Right hindlimb (tissue), 1 donor: ENCODE data around the gene CNGB1.
"Not testable (repeated sequence)": the region's sequence is repeated elsewhere in the genome, so short reads cannot be mapped to it uniquely, and the experiment has no call there.

Experiments used
- DNase-seq: peaks from one replicate; pipeline ENCODE4 v3.0.0-alpha.2; 2018

The CNGB1 gene

DNA sequence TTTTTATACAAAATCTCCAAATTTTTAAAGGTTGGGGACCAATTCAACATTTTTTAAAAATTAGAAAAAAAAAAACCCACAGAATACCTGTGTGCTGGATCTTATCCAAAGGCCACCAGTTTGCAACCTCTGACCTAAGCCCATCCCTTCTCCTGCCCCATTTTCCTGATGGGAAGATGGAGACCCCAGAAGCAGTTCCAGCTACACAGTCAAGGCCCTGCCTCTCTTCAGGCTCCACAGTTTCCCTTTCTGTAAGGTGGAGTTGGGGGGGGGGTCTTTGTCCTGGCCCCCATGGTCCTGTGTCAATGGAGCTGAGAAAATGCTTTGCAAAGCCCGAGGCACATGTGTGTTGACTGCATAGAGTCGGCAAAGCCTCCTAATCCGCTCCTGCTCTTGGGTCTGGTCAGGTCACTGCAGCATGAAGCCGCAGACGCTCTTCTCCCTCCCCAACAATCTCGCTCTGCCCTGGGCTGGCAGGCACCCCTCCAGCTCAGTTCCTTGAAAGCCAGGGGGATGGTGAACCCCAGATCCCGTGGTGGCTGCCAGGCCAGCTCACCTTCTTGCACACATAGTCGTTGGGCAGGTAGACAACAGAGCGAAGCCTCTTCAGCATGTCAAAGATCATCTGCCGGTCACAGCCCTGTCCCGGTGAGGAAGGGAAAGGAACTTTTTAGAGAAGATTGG is 70.0 kb downstream of the CNGB1 start:
- no peak for DNase-seq

DNA sequence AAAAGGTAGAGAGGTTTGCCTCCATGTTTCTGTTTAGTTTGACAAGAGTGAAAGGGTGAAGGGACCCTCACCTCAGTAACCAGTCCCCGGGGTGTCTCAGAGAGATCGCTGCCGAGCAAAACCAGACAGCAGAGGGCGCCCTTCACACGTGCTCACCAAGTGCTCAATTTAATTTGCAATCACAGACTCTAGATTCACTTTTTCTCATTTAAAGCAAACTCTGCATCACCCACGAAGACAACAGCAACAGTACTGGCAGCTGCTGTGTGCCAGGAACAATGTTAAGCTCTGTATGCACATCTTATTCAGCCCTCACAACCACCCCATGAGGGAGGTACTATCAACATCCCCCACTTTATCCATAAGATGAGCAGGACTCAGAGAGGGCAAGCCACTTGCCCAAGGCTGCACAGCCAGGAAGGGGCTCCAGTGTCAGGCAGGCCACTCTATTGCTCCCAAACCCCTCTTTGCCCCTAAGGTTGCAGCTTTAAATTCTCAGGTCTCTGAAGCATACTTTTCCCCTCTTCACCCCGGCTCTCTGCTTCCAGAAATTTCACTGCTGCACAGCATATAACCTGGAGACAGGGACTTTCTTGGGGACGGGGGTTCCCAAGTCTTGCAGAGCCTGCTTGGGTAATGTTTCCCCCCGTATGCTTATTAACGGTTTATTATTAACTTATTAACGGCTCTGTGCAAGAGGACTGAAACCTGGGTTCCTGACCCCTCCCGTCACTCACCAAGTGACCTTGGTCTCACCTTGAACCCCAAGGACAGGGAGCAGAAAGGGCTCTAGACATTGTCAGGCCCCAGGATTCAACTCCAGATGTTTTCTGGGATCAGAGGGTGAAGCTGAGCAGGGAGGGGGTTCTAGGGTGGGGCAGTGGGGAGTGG is 70.9 kb downstream of the CNGB1 start:
- peak; percentile 68 for DNase-seq

GRCh38 chr16:57898961-57899360 is 72.0 kb downstream of the CNGB1 start:
- DNase-seq = no peak

- DNase-seq = no peak
These were observed 72.9 kb downstream of the CNGB1 start for GRCh38 chr16:57897996-57898395.

DNA sequence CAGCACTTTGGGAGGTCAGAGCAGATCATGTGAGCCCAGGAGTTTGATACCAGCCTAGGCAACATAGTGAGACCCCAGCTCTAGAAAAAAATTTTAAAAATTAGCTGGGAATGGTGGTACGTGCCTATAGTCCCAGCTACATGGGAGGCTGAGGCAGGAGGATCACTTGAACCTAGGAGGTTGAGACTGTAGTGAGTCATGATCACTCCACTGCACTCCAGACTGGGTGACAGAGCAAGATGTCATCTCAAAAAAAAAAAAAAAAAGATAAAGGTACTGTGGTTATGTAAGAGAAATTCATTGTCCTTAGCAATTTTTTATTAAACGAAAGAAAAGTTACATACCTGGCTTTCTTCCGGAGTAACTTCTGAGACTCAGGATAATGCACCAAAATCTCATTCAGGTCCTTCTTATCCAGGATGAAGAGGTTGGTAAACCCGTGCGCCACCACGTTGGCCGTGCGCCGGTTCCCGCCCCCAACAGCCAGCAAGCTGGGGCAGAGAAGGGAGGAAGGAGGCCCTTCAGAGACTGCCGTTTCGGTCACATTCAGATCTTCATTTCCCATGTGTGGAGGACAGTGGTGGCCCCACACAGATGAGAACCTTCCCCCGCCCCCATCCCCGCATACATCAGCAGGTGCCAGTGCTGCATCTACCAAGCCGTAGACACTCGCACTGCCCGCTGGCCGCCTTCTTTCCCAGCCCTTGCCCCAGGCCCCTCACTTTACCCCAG is 73.7 kb downstream of the CNGB1 start:
- DNase-seq = no peak

- DNase-seq = not testable (repeated sequence)
These were observed 75.8 kb downstream of the CNGB1 start for GRCh38 chr16:57895081-57895547.

DNA sequence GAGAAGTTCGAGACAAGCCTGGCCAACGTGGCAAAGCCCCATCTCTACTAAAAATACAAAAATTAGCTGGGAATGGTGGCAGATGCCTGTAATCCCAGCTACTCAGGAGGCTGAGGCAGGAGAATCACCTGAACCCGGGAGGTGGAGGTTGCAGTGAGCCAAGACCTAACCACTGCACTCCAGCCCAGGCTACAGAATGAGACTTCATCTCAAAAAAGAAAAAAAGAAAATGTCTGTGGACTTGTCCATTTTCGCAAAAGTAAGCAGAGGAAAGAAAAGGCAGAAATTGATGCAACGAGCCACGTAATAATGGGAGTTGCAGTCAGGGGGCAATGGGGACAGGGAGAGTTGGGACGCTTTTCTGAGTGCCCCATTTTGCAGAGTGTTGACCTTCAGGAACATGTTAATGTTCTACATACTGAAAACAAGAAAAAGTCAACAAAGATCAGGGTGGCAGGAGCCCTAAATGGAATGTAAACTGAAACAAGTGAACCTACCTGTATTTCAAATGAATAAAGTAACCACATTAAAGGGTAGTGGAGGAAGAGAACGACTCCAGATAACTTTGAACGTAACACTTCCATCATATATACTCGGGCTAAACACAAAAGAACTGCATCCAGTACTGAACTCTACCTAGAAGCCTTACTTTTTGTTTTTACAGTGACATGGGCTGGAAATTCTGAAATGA is 76.4 kb downstream of the CNGB1 start:
- no peak for DNase-seq

GRCh38 chr16:57893559-57894389 is 77.2 kb downstream of the CNGB1 start:
- DNase-seq = no peak

DNA sequence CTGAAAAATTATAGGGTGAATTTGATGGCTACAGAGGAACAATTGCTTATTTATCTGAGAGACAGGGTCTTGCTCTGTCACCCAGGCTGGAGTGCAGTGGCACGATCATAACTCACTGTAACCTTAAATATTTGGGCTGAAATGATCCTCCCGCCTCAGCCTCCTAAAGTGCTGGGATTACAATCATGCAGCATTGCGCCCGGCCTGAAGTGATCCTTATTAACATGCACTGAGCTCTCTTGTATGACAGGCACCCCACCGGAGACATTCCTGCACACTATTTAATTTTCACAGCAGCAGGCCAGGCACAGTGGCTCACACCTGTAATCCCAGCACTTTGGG is 77.7 kb downstream of the CNGB1 start:
- no peak for DNase-seq

DNA sequence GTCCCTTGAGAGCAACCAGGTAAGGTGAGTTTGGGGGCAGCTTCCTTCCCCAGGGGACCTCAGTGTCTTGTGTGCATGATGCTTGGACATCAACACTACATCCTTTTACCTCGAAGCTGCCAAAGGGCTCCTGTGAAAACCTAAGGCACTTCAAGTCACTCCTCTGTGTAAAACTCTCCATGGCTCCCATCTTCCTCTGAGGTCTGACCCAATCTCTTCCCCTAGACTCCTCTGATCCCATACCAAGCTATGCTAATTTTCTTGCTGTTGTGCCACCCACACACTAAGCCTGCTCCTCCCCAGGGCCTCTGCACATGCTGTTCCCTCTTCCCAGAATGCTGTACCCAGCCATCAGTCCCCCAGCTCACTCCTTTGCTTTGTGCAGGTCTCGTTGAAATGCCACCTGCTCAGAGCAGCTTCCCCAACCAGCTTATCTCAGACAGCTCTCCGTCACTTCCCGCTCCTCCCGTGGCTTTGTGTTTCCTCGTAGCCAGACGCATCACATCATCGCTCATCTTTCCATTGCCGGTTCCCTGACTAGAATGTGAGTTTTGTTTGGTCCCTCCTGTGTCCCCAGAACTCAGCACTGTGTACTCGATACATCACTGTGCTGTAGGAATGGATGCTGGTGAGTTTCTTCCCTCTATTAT is 78.4 kb downstream of the CNGB1 start:
- no peak for DNase-seq

DNA sequence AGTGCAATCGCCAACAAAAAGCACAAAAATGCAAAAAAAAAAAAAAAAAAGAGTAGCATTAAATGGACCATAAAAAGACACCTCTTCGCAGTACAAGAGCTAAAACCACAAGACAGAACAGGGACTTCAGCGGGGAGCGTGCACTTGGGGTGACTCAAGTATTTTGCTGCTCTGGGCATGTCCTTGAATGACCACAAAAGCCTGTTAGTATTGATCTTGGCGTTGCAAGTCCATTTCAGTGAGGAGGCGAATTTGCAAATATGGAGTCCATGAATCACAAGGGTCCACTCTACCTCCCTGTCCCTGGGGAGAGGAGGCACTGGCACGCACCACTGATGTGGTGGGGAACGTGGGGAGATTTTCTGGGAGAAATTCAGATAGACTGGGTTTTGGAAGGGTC is 78.9 kb downstream of the CNGB1 start:
- DNase-seq = no peak

GRCh38 chr16:57890752-57891111 is 80.2 kb downstream of the CNGB1 start:
- DNase-seq = no peak

GRCh38 chr16:57889960-57890751 is 80.8 kb downstream of the CNGB1 start:
- DNase-seq = no peak

GRCh38 chr16:57889522-57889921 is 81.4 kb downstream of the CNGB1 start:
- no peak for DNase-seq

- no peak for DNase-seq
These were observed 81.8 kb downstream of the CNGB1 start for GRCh38 chr16:57889111-57889510.

GRCh38 chr16:57888128-57888527 is 82.8 kb downstream of the CNGB1 start:
- no peak for DNase-seq

- no peak for DNase-seq
These were observed 83.2 kb downstream of the CNGB1 start for GRCh38 chr16:57887711-57888110.

- no peak for DNase-seq
These were observed 84.5 kb downstream of the CNGB1 start for GRCh38 chr16:57886427-57886826.

- no peak for DNase-seq
These were observed 86.2 kb downstream of the CNGB1 start for GRCh38 chr16:57884655-57885133.

- no peak for DNase-seq
These were observed 86.8 kb downstream of the CNGB1 start for GRCh38 chr16:57883953-57884654.
